Nephron progenitor cell (in vitro differentiated cells): ENCODE results near the gene PSORS1C2.

Experiments
- DNase-seq: peaks from one replicate; pipeline ENCODE4 v3.0.0; 2021
- H3K27ac Mint-ChIP-seq: 2 replicates; pipeline ENCODE4 v1.8.0; 2021; ENCODE audit warnings: mild to moderate bottlenecking, moderate library complexity, mixed read lengths
- H3K27me3 Mint-ChIP-seq: 2 replicates; pipeline ENCODE4 v1.8.0; 2021; ENCODE audit warnings: mild to moderate bottlenecking, low read depth, mixed read lengths; ENCODE audit not compliant: poor library complexity
- H3K36me3 Mint-ChIP-seq: 2 replicates; pipeline ENCODE4 v1.8.0; 2021; ENCODE audit warnings: low read depth, mixed read lengths
- H3K4me1 Mint-ChIP-seq: 2 replicates; pipeline ENCODE4 v1.8.0; 2021; ENCODE audit warnings: mixed read lengths
- H3K4me3 Mint-ChIP-seq: 2 replicates; pipeline ENCODE4 v1.8.0; 2021; ENCODE audit warnings: mild to moderate bottlenecking, moderate library complexity, mixed read lengths
- H3K9me3 Mint-ChIP-seq: 2 replicates; pipeline ENCODE4 v1.8.0; 2021; ENCODE audit warnings: mild to moderate bottlenecking, moderate library complexity, mixed read lengths
- TF ChIP-seq, protein P1 (sequence below): fragments of 200-600 bp; sonication (generic); IDR thresholded peaks from 2 replicates; pipeline ENCODE4 v1.5.0; 2021; ENCODE audit warnings: antibody characterized with exemption

Gene PSORS1C2

DNA sequence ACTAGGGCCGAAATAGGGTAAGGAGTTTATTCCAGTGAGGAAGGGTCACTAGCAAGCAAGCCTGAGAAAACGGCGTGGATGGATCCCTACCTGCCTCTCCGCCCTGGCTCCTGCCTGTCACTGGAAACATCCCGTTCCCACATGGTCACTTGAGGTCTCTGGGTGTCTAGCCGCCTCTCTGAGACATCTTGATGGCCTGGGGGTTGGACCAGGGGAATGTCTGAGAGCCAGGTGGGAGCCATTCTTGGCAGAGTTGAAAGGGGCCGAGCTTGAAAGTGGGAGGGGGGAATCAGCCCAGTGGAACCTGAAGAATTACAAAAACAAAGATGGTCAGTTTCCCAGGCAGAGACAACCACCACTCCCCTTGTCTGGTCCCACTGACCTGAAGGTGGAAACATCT lies 17.8 kb upstream of the PSORS1C2 start:
- H3K27ac Mint-ChIP-seq = peak overlapping the region; percentile 39
- no peaks in the 10 kb centered on the region for H3K9me3 Mint-ChIP-seq
- DNase-seq = no peak
- peaks cover 4% of the 10 kb centered on the region for H3K27me3 Mint-ChIP-seq
- H3K4me3 Mint-ChIP-seq = peak overlapping the region; percentile 96
- TF ChIP-seq, protein P1, sequence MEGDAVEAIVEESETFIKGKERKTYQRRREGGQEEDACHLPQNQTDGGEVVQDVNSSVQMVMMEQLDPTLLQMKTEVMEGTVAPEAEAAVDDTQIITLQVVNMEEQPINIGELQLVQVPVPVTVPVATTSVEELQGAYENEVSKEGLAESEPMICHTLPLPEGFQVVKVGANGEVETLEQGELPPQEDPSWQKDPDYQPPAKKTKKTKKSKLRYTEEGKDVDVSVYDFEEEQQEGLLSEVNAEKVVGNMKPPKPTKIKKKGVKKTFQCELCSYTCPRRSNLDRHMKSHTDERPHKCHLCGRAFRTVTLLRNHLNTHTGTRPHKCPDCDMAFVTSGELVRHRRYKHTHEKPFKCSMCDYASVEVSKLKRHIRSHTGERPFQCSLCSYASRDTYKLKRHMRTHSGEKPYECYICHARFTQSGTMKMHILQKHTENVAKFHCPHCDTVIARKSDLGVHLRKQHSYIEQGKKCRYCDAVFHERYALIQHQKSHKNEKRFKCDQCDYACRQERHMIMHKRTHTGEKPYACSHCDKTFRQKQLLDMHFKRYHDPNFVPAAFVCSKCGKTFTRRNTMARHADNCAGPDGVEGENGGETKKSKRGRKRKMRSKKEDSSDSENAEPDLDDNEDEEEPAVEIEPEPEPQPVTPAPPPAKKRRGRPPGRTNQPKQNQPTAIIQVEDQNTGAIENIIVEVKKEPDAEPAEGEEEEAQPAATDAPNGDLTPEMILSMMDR = no peak
- H3K36me3 Mint-ChIP-seq = peaks cover 26% of the 10 kb centered on the region
- peaks cover 69% of the 10 kb centered on the region for H3K4me1 Mint-ChIP-seq

DNA sequence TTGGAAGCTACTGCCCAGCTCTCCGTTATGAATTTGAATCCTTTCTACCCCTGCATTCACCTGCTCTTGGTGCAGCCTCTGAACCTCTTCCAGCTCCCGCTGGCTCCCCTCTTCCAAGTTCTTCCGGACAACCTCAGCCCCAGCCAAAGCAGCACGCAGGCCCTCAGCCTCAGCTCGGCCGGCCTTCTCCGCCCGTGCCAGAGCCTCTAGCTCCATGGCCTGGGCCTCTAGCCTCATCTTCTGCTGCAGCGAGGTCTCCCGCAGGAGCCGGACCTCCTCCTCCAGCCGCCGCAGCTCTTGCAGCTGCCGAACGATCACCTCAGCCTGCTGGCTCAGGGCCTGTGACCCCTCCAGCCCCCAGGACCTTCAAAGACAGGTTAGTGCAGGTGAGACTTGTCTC lies 15.6 kb upstream of the PSORS1C2 start:
- Mint-ChIP-seq H3K27ac (no peak overlapping the region), H3K36me3 (peaks cover 39% of the 10 kb centered on the region), H3K27me3 (peaks cover 8% of the 10 kb centered on the region)

DNA sequence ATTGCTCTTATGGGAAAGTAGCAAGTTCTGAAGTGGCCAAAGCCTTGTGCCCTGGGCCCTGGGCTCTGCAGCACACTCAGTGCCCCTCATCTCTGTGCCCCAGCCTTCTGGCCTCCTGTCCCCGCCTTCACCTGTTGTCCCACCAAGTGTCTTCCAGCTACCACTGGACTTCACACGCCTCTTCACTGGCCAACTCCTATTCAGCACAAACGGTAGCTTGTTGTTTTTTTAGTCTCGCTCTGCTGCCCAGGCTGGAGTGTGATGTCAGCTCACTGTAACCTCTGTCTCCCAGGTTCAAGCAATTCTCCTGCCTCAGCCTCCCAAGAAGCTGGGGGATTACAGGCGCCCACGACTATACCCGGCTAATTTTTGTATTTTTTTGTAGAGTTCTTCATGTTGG lies 13.9 kb upstream of the PSORS1C2 start:
- Mint-ChIP-seq H3K27ac (peak overlapping the region; percentile 83), H3K9me3 (no peaks in the 10 kb centered on the region), H3K4me1 (peaks cover 62% of the 10 kb centered on the region), H3K27me3 (peaks cover 6% of the 10 kb centered on the region), H3K36me3 (peaks cover 39% of the 10 kb centered on the region), H3K4me3 (peak overlapping the region; percentile 37)
- peak; percentile 18 for DNase-seq
- TF ChIP-seq, protein P1 = no peak

More for the DNA sequence above, 15.6 kb upstream of the PSORS1C2 start:
- Mint-ChIP-seq H3K4me3 (no peak overlapping the region), H3K4me1 (peaks cover 75% of the 10 kb centered on the region), H3K9me3 (no peaks in the 10 kb centered on the region)
- DNase-seq = no peak
- TF ChIP-seq, protein P1 = no peak

DNA sequence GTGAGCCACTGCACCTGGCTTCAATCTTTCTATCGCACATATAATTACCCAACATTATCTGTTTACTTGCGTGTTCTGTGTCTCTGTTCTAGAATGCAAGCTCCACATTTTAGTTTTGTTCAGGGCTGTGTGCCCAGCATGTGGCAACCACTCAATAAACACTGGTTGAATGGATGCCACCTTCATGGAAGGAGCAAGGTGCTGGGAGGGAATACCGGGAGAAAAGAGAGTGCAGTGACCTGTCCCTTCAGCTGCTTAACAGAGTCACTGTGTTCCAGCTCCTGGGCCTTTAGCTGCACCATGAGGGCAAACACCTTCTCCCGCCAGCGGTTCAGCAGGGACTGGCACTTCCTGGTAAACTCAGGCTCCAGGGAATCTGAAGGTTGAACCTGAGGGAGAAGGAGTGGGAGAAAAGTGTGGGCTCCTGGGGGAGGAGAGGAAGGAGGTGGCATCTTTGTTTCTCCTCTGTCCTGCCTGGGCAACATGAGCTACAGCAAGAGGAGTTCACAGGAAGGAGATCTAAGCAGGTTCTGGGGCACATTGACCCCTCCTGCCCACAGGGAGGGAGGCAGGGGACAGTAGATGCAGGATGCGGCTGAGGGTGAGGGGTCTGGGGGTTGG lies 11.1 kb upstream of the PSORS1C2 start:
- Mint-ChIP-seq H3K27ac (no peak overlapping the region), H3K27me3 (peaks cover 13% of the 10 kb centered on the region), H3K9me3 (no peaks in the 10 kb centered on the region), H3K4me3 (no peak overlapping the region), H3K4me1 (peaks cover 40% of the 10 kb centered on the region), H3K36me3 (peaks cover 40% of the 10 kb centered on the region)
- no peak for DNase-seq
- TF ChIP-seq, protein P1 = no peak

DNA sequence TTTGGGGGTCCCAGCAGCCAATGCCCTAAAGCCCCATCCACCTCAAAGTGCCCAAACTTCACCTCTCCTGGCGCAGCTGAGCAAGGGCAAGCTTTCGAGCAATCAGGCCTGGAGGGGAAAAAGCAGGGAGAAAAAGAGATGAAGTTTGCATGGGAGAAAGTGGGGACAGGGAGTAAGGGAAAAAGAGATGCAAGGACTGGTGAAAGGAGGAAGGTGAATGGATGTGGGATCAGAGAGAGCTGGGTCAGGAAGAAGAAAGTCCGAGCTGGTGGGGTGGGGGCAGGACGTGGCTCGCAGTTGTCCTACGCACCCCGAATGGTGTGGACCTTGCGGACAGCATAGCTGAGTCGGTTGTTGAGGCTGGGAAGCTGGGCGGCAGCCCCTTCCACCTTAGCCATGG lies 6.5 kb upstream of the PSORS1C2 start:
- Mint-ChIP-seq H3K36me3 (peaks cover 21% of the 10 kb centered on the region), H3K27ac (no peak overlapping the region), H3K4me3 (no peak overlapping the region), H3K9me3 (no peaks in the 10 kb centered on the region), H3K4me1 (peaks cover 27% of the 10 kb centered on the region), H3K27me3 (peaks cover 13% of the 10 kb centered on the region)
- TF ChIP-seq, protein P1 = no peak
- no peak for DNase-seq

DNA sequence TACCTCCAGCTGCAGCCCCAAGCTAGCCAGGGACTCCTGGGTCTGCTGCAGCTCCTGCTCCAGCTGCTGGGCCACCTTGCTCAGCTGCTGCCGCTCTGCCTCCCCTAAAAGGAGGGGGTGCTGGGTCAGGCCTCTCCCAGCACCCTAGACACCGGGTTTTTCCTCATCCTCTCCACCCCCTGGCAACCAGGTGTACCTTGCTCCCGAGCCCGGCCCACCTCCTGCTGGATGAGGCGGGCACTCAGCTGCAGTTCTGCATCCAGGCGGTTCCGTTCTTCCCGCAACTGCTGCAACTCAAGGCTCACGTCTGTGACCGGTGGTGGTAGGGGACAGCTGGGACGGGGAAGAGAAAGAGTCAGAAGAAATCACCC lies 6.1 kb upstream of the PSORS1C2 start:
- Mint-ChIP-seq H3K4me1 (peaks cover 26% of the 10 kb centered on the region), H3K36me3 (peaks cover 21% of the 10 kb centered on the region), H3K27ac (no peak overlapping the region), H3K27me3 (peaks cover 13% of the 10 kb centered on the region), H3K9me3 (no peaks in the 10 kb centered on the region), H3K4me3 (no peak overlapping the region)
- TF ChIP-seq, protein P1 = no peak
- DNase-seq = no peak
